Activated CD8-positive, alpha-beta memory T cell treated with anti-CD3 and anti-CD28 coated beads for 36 hours (primary cell): Measurements from ENCODE around the gene BIN1. TPM values are rescaled to one million over a fixed set of nuclear protein-coding genes. Genes with fewer than 3 reads are reported as not detected.

Experiments used
- CTCF ChIA-PET: fragments of 350-600 bp; sonication (Branson Sonifier 250); formaldehyde crosslinking; loops from one replicate; lab custom pipeline; 2021; ENCODE audit warnings: antibody characterized with exemption; lab: Charles Lee
- POLR2A ChIA-PET: fragments of 350-600 bp; sonication (Branson Sonifier 250); formaldehyde crosslinking; loops from one replicate; lab custom pipeline; 2021; ENCODE audit warnings: antibody characterized with exemption; lab: Charles Lee
- total RNA-seq, 2 experiments: library from RNA; stranded (reverse); gene quantifications; one replicate each; pipeline ENCODE4 v1.2.3, GENCODE V29; 2021

BIN1 gene
- total RNA-seq, 2 experiments from 2014 or later: 82.9 to 83.8 TPM

DNA sequence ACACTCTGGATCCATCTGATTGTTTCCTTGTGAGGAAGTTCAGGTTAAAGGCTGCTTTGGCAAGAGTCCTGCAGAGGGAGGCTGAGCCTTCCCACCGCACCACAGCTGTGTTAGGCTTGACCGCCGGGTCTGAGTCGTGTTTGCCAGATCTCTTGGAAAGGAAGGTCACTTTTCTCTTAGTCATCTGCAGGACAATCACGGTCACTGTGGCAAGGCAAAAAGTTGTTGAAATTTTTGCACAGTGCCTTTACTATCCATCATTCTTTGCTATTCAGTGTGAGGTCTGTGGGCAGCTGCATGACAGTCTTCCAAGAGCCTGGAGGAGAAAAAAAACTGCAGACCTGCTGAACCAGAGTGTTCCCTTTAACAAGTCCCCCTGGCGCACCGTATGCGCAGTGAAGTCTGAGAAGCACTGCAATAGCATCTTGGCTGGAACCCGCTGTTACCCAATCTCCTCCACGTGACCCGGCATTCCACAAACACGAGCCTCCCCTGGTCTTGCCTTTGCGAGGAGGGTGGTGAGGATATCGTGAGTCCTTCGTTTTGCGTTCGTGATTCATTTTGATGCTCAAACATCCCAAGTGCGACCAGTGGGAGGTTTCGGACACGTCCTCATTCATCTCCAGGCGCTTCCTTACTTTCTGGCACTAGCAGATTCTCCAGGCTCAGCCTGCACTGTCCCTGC, 23.0 kb downstream of the BIN1 start:
- CTCF ChIA-PET: interaction anchor here (1.2 to 3.3 kb wide), 2 partner anchors 15 to 19 kb away, joined by 3 to 19 read pairs; no protein-coding TSS in a partner anchor
- POLR2A ChIA-PET: interaction anchor here (0.7 kb wide), 1 partner anchor 23 kb away, joined by 3 read pairs; the partner anchor contains the start of gene BIN1

DNA sequence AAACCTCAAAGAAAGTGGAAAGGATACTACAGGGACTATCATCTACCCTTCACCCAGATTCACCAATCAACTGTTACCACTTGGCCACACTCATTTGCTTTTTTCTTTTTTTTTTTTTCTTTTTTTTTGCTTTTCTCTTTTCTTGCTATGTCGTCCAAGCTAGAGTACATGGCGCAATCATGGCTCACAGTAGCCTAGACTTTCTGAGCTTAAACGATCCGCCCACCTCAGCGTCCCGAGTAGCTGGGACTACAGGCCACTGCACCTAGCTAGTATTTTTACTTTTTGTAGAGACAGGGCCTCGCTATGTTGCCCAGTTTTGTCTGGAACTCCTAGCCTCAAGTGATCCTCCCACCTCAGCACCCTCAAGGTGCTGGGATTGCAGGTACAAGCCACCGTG, 24.0 kb downstream of the BIN1 start:
- CTCF ChIA-PET: interaction anchor here (7.0 kb wide), 1 partner anchor 16 kb away, joined by 79 read pairs; no protein-coding TSS in a partner anchor

DNA sequence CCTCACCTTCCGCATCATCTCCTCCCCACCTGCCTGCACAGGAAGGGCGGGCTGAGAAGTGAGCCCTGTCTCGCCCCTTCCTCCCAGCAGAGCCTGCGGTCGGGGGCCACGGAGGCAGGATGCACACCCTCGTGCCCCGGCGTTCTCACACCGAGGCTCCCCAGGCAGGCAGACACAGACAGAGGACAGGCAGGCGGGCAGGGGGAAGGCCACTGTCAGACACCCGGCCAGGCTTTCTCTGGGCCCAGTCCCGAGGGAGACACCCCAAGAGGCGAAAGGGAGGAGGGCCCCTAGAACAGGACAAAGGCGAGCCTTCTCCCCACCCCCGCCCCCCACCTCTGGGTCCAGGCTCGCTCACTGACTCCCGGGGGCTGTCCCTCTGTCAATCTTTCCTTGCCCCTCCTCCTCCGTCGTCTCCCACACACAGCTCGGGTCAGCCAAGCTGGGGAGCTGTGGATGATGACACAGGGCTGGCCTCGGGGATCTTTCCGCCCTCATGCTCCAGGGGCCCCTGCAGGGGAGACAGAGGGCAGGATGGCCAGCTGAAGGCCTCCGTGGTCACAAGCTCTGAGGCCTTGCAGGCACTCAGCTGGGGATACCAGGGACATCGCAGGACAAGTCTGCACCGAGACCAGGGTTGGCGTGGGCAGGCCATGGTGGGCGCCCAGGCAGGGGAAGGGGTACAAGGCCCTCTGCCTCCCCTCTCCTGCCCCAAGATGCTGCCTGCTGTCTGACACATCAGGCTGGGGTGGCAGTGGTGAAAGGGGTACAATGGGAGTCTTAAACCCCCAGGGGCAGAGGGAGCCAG, 24.9 kb downstream of the BIN1 start:
- POLR2A ChIA-PET: interaction anchor here (0.7 to 3.4 kb wide), 5 partner anchors 9 to 23 kb away, joined by 3 to 18 read pairs (median 7); no protein-coding TSS in a partner anchor

More for the DNA sequence above, 24.0 kb downstream of the BIN1 start:
- POLR2A ChIA-PET: no interaction called here

GRCh38 chr2:127080938-127081755, 25.8 kb downstream of the BIN1 start:
- ChIA-PET POLR2A (interaction anchor here (1.4 to 3.4 kb wide), 4 partner anchors 9 to 24 kb away, joined by 3 to 18 read pairs (median 10); no protein-coding TSS in a partner anchor), CTCF (interaction anchor here (1.0 to 7.0 kb wide), 5 partner anchors 15 to 110 kb away, joined by 3 to 79 read pairs (median 9); partner anchors contain the start of gene BIN1)

More for the DNA sequence above, 24.9 kb downstream of the BIN1 start:
- CTCF ChIA-PET: interaction anchor here (1.1 to 7.0 kb wide), 3 partner anchors 15 to 109 kb away, joined by 3 to 79 read pairs (median 9); partner anchors contain the start of gene BIN1

DNA sequence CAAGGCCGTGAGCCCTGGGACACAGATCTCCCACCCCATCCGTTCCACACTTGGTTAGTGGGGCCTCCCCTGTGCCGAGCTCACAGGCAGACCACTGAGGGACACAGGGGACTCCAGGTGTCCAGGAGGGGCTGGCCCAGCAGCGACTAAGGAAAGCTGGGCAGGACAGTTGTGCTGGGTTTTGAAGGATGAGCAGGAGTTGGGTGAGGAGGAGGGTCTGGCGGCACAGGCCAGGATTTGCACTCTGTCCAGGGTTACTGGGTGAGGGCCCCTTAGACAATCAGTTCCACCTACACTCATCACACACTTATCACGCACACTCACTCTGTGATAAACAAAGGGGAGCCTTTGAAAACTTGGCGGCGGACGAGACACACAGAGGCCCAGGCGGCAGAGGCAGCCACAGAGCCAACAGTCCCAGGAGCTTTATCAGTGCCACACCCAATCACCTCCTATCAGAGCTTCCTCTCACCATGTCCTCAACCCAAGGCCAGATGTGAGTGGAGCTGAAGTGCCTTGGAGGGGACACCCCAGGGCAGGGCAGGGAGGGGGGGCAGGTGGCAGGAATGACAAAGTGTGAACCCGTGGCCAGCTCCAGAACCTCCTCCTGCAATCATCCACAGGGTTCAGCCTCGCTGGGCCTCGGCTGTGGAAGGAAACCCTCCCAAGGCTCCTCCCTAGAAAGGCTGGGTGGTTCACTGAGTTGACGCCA, 26.6 kb downstream of the BIN1 start:
- ChIA-PET CTCF (interaction anchor here (1.0 to 7.0 kb wide), 4 partner anchors 14 to 30 kb away, joined by 3 to 79 read pairs (median 9); partner anchors contain the start of gene BIN1), POLR2A (interaction anchor here (0.5 to 3.4 kb wide), 9 partner anchors 8 to 622 kb away, joined by 3 to 18 read pairs (median 5); partner anchors contain the start of gene BIN1)

- CTCF ChIA-PET: interaction anchor here (1.1 to 7.0 kb wide), 3 partner anchors 9 to 29 kb away, joined by 3 to 79 read pairs (median 9); no protein-coding TSS in a partner anchor
- POLR2A ChIA-PET: interaction anchor here (1.3 to 3.4 kb wide), 3 partner anchors 11 to 27 kb away, joined by 5 to 18 read pairs (median 14); partner anchors contain the start of gene BIN1
These were observed 27.5 kb downstream of the BIN1 start for GRCh38 chr2:127079358-127079920.

GRCh38 chr2:127078666-127079270, 28.2 kb downstream of the BIN1 start:
- ChIA-PET CTCF (interaction anchor here (1.1 to 7.0 kb wide), 4 partner anchors 8 to 138 kb away, joined by 3 to 79 read pairs (median 6); no protein-coding TSS in a partner anchor), POLR2A (interaction anchor here (3.0 to 3.4 kb wide), 2 partner anchors 10 to 13 kb away, joined by 14 to 18 read pairs; no protein-coding TSS in a partner anchor)

- CTCF ChIA-PET: interaction anchor here (1.2 to 7.0 kb wide), 2 partner anchors 11 to 139 kb away, joined by 3 to 79 read pairs; no protein-coding TSS in a partner anchor
- POLR2A ChIA-PET: no interaction called here
These were observed 28.9 kb downstream of the BIN1 start for GRCh38 chr2:127078028-127078427.

DNA sequence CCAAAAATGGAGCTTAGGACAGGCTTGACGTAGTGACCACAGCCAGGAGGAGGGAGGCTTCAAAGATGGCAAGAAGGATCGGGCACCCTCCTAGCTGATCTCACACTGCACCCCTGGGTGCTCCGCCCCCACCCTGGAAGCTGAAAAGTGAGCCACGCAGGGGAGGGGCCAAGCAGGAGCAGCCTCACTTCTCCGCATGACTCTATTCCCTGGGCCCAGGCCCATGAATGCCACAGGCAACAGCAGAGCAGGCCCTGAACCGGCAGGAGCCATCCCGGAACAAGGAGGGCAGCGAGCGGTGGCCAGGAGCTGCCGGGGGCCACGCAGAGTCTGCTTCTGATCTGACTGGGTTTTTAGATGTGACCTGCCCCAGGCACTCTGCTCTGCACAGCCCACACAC, 30.0 kb downstream of the BIN1 start:
- CTCF ChIA-PET: interaction anchor here (7.0 kb wide), 1 partner anchor 10 kb away, joined by 79 read pairs; no protein-coding TSS in a partner anchor
- POLR2A ChIA-PET: no interaction called here

DNA sequence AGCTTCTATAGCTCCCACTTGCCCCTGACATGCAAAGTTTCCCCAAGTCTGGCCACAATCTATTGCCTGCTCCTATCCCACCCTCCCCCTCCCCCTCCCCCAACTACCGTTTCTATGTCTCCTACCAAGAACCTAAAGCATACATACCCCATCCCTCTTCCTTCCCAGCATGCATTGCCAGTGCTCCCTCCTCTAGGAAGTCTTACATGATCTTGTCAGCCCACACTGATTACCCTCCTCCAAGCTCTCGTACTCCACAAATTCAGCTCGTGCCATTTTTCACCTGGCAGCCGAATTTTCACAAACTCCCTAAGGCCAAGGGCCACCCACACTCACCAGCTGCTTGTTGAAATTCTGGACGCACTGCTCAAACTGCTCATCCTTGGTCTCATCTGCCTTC, 30.7 kb downstream of the BIN1 start:
- ChIA-PET POLR2A (no interaction called here), CTCF (interaction anchor here (0.6 to 7.0 kb wide), 2 partner anchors 10 to 35 kb away, joined by 3 to 79 read pairs; no protein-coding TSS in a partner anchor)

DNA sequence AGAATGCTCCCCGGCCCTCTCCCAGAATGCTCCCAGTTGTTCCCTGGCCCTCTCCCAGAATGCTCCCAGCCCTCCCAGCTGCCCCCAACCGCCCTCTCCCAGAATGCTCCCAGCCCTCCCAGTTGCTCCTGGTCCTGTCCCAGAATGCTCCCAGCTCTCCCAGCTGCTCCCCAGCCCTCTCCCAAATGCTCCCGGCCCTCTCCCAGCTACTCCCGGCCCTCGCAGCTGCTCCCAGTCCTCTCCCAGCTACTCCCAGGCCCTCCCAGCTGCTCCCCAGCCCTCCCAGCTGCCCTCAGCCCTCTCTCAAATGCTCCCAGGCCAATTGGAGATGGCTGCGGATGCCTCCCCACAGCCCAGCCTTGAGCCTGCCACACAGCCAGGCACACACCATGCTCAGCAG, 31.1 kb downstream of the BIN1 start:
- POLR2A ChIA-PET: no interaction called here
- CTCF ChIA-PET: interaction anchor here (7.0 kb wide), 1 partner anchor 9 kb away, joined by 79 read pairs; no protein-coding TSS in a partner anchor

DNA sequence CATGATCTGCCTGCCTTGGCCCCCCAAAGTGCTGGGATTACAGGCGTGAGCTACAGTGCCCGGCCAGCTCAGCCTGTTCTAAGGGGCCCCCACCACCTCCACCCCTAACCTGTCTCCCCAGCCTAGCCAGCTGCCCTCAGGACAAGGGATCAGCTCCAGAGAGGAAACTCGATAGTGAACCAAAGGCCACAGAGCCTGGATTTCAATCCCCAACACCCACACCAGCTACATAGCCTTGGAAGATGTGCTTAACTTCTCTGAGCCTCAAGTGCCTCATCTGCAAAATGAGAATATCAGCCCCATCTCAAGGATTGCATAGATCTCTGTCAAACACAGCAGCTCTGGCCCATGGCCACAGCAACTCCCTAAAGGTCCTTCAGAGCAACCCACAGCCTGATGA, 32.0 kb downstream of the BIN1 start:
- ChIA-PET POLR2A (no interaction called here), CTCF (no interaction called here)

GRCh38 chr2:127074358-127074757, 32.6 kb downstream of the BIN1 start:
- ChIA-PET POLR2A (no interaction called here), CTCF (no interaction called here)

DNA sequence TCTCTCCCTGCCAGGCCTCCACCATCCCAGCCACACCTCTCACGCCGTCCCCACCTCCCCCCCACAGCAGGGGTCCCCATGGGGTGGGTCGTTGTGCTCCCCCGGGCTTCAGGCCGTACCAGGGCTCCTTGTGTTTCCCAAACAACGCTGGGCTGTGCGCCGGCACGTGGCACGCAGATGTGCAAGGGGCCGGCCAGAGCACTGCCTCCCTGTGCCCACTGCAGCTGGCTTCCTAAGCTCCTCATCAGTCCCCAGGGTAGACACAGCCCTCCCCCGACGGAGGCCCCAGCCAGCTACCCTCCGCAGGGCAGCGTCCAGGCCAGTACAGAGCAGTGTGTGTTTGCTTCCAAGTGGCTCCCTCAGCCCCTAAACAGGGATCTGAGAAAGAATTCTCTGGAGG, 34.0 kb downstream of the BIN1 start:
- ChIA-PET POLR2A (no interaction called here), CTCF (no interaction called here)

DNA sequence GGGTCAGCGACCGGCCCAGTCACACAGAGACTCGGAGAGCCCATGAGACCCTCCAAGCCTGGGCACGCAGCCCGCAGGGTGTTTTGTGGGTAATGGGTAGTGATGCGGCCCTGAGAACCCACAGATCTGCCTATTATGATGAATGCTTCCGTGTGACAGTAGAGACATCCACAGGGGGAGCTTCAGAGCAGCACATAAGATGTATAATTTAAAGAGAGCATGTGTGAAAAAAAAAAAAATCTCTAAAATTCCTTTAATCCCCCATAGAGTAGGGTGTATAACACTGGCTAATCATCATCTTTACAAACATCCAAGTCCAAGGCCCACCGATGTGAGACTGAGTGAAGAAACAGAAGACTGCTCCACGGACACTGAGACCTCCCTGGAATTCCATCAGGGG, 34.6 kb downstream of the BIN1 start:
- ChIA-PET POLR2A (interaction anchor here (1.0 kb wide), 1 partner anchor 9 kb away, joined by 3 read pairs; no protein-coding TSS in a partner anchor), CTCF (no interaction called here)

DNA sequence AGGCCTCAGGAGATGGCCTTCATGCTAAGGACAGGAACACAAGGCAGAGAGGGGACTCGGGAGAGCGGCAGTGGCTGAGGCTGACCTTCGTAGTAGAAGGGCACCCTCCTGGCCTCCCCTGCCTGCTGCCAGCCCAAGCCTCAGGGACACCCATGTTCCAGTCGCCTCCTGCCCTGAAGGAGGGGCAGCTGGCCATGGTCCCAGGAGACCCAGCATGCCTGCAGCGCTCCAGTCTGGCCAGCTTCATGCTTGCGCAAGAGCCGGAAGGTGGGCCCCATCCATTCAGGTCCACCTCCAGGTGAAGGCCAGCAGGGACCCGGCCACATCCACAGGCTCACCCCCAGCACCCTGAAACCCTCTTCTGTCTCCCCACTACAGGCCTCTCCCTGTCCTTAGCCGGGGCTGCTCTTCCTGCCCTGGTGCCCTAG, 35.0 kb downstream of the BIN1 start:
- ChIA-PET CTCF (no interaction called here), POLR2A (interaction anchor here (0.6 to 1.0 kb wide), 3 partner anchors 9 to 35 kb away, joined by 3 read pairs; partner anchors contain the start of gene BIN1)
